Mesendoderm (in vitro differentiated cells): ENCODE results near the gene NKIRAS2.
"Not testable (repeated sequence)": the region's sequence is repeated elsewhere in the genome, so short reads cannot be mapped to it uniquely, and the experiment has no call there.

Source experiments
- DNase-seq: peaks from one replicate; pipeline ENCODE4 v3.0.0; 2013
- H2AK5ac ChIP-seq: 2 replicates; pipeline ENCODE4 v1.6.1; 2013; ENCODE audit warnings: low read length, inconsistent platforms
- H2BK120ac ChIP-seq: 2 replicates; pipeline ENCODE4 v1.6.1; 2013; ENCODE audit warnings: low read depth, mild to moderate bottlenecking, low read length, moderate library complexity, mixed read lengths
- H2BK15ac ChIP-seq: replicated peaks from 2 replicates; pipeline ENCODE4 v1.6.1; 2013; ENCODE audit warnings: low read depth, mild to moderate bottlenecking, moderate library complexity
- H2BK5ac ChIP-seq: 2 replicates; pipeline ENCODE4 v1.6.1; 2013; ENCODE audit warnings: low read length, inconsistent platforms
- H3K18ac ChIP-seq: 2 replicates; pipeline ENCODE4 v1.6.1; 2013; ENCODE audit warnings: mild to moderate bottlenecking, low read length, mixed read lengths
- H3K23ac ChIP-seq: one replicate; pipeline ENCODE4 v1.6.1; 2013; ENCODE audit warnings: low read length
- H3K27ac ChIP-seq: 2 replicates; pipeline ENCODE4 v1.5.1; 2013; ENCODE audit warnings: low read depth, mild to moderate bottlenecking, inconsistent platforms, low read length, moderate library complexity
- H3K27me3 ChIP-seq: 2 replicates; pipeline ENCODE4 v1.6.1; 2013; ENCODE audit warnings: low read length, control low read depth, mild to moderate bottlenecking, inconsistent platforms; ENCODE audit not compliant: insufficient read depth, poor library complexity
- H3K36me3 ChIP-seq: 2 replicates; pipeline ENCODE4 v1.6.1; 2013; ENCODE audit warnings: low read length, inconsistent platforms; ENCODE audit not compliant: control insufficient read depth, insufficient read depth
- H3K4ac ChIP-seq: one replicate; pipeline ENCODE4 v1.6.1; 2013; ENCODE audit warnings: low read depth, mild to moderate bottlenecking, low read length, moderate library complexity
- H3K4me1 ChIP-seq: 2 replicates; pipeline ENCODE4 v1.6.1; 2013; ENCODE audit warnings: low read depth, low read length, inconsistent platforms; ENCODE audit not compliant: control insufficient read depth
- H3K4me2 ChIP-seq: 2 replicates; pipeline ENCODE4 v1.6.1; 2013; ENCODE audit warnings: low read length
- H3K4me3 ChIP-seq: 2 replicates; pipeline ENCODE4 v1.5.1; 2013; ENCODE audit warnings: mild to moderate bottlenecking, low read length
- H3K56ac ChIP-seq: one replicate; pipeline ENCODE4 v1.6.1; 2013; ENCODE audit warnings: low read length
- H3K79me1 ChIP-seq: 2 replicates; pipeline ENCODE4 v1.6.1; 2013; ENCODE audit warnings: low read length, inconsistent platforms
- H3K79me2 ChIP-seq: 2 replicates; pipeline ENCODE4 v1.6.1; 2013; ENCODE audit warnings: mild to moderate bottlenecking, low read length; ENCODE audit not compliant: control insufficient read depth, insufficient read depth
- H3K9ac ChIP-seq: 2 replicates; pipeline ENCODE4 v1.6.1; 2013; ENCODE audit warnings: low read length, inconsistent platforms
- H4K5ac ChIP-seq: one replicate; pipeline ENCODE4 v1.6.1; 2013; ENCODE audit warnings: low read length
- H4K8ac ChIP-seq: one replicate; pipeline ENCODE4 v1.6.1; 2013; ENCODE audit warnings: low read depth, mild to moderate bottlenecking, control low read depth, low read length, moderate library complexity
- WGBS: extraction: QIAGEN DNeasy Blood & Tissue Kit; methylation state at CpG from one replicate; pipeline ENCODE4 v1.1.7; 2013; ENCODE audit warnings: low lambda C conversion rate, missing lambda C conversion rate; ENCODE audit not compliant: insufficient coverage; ENCODE audit errors: extremely low coverage; 5-methylcytosine and 5-hydroxymethylcytosine counted together

NKIRAS2 gene

DNA sequence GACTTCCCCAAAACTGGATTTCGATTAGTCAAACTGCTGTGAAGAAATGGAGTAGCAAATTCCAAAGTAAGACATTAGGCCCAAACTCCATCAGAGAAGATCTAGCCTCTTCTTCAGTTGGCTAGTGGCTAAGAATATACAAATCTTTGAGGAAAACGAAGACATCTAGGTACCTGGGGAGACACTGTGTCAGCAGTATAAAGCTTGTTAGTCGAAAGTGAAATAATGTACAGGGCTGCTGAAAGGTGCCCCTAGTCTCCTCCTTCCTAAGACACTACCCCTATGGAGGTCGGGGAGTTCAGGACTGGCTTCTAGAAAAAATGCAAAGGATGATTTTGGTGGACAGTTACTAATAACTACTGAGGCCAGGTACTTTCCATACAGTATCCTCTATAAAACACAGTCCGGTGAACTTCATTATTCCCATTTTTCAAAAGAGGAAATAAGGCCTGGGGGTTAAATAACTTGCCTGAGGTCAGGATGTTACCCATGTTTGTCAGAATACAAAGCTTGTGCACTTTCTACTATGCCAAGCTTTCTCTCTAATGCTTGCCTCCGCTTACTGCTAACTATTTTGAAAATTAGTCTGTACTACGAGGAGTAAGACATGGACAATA, 17.6 kb upstream of the NKIRAS2 start:
- Histone ChIP-seq H4K8ac (peak overlapping the region; percentile 39), H3K79me2 (peaks cover 48% of the 10 kb centered on the region), H3K27ac (no peak overlapping the region), H3K23ac (no peak overlapping the region), H3K56ac (no peak overlapping the region), H4K5ac (no peak overlapping the region), H2AK5ac (no peak overlapping the region), H3K79me1 (peaks cover 23% of the 10 kb centered on the region), H3K9ac (no peak overlapping the region), H3K4me2 (no peak overlapping the region), H3K4ac (no peak overlapping the region), H2BK5ac (no peak overlapping the region), H3K36me3 (peaks cover 5% of the 10 kb centered on the region), H3K4me3 (no peak overlapping the region), H2BK120ac (no peak overlapping the region), H3K18ac (no peak overlapping the region), H3K4me1 (no peaks in the 10 kb centered on the region), H3K27me3 (no peaks in the 10 kb centered on the region), H2BK15ac (no peak overlapping the region)
- no peak for DNase-seq
- WGBS: no CpG with 5 or more reads among the region's 7 CpGs

DNA sequence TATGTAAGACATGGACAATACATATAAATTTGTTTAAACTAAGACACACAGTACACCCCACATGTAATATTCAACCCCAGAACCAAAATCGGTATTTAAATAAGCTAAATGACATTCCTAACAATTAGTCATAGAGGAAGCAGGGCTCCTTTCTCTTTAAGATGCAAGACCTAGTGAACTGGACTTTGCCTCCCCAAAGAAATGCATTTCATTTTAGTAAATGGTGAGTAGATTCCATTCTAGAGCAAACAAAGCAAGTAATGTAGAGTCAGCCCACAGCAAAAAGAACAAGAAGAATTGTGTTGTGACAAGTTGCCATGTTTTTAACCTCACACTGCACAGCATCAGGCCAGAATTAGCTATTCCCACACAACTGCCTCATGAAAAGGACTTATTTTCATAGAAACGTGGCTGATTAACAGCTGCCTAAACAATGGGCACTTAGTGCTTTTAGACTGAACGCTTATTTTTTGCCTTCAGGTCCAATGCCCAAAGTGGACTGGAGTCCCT, 17.0 kb upstream of the NKIRAS2 start:
- no peak overlapping the region for H3K18ac ChIP-seq
- no peak overlapping the region for H2AK5ac ChIP-seq
- no peak overlapping the region for H3K27ac ChIP-seq
- no peak overlapping the region for H4K5ac ChIP-seq
- H3K4me2 ChIP-seq: no peak overlapping the region
- no peak overlapping the region for H2BK5ac ChIP-seq
- no peak overlapping the region for H3K4ac ChIP-seq
- H3K27me3 ChIP-seq: no peaks in the 10 kb centered on the region
- WGBS: no CpG with 5 or more reads among the region's 3 CpGs
- no peak overlapping the region for H3K9ac ChIP-seq
- H3K36me3 ChIP-seq: peaks cover 3% of the 10 kb centered on the region
- no peak overlapping the region for H3K23ac ChIP-seq
- no peak for DNase-seq
- H2BK120ac ChIP-seq: no peak overlapping the region
- no peak overlapping the region for H2BK15ac ChIP-seq
- H3K4me1 ChIP-seq: no peaks in the 10 kb centered on the region
- H3K56ac ChIP-seq: no peak overlapping the region
- no peak overlapping the region for H4K8ac ChIP-seq
- peaks cover 23% of the 10 kb centered on the region for H3K79me1 ChIP-seq
- peaks cover 51% of the 10 kb centered on the region for H3K79me2 ChIP-seq
- H3K4me3 ChIP-seq: no peak overlapping the region

DNA sequence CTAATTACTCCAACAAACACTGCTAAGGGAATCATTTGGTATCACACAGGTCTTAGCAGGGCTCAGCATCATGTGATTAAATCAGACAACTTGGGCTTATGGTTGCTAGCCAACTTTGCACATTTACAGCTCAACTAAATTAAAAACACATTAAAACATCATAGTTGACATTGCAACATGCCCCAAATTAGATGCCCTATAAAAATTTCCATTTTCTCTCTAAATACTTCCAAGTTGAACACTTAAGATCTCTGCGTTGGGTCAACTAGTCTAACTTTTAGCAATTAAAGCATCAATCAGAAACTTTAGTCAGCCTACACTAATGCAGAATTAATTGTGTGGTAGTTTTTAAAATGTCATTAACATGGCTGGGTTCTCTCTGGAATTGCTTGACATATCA, 14.7 kb upstream of the NKIRAS2 start:
- Histone ChIP-seq H3K27ac (no peak overlapping the region), H3K79me1 (peaks cover 25% of the 10 kb centered on the region), H3K18ac (no peak overlapping the region), H3K4me1 (no peaks in the 10 kb centered on the region), H3K27me3 (no peaks in the 10 kb centered on the region), H3K9ac (no peak overlapping the region), H2BK5ac (no peak overlapping the region), H3K56ac (no peak overlapping the region), H3K4ac (no peak overlapping the region), H2BK15ac (no peak overlapping the region), H3K4me3 (no peak overlapping the region), H2BK120ac (no peak overlapping the region), H4K5ac (no peak overlapping the region), H2AK5ac (no peak overlapping the region), H3K79me2 (peaks cover 67% of the 10 kb centered on the region), H3K36me3 (no peaks in the 10 kb centered on the region), H4K8ac (no peak overlapping the region), H3K23ac (no peak overlapping the region), H3K4me2 (no peak overlapping the region)
- DNase-seq: no peak
- WGBS: no CpG with 5 or more reads among the region's 1 CpG

DNA sequence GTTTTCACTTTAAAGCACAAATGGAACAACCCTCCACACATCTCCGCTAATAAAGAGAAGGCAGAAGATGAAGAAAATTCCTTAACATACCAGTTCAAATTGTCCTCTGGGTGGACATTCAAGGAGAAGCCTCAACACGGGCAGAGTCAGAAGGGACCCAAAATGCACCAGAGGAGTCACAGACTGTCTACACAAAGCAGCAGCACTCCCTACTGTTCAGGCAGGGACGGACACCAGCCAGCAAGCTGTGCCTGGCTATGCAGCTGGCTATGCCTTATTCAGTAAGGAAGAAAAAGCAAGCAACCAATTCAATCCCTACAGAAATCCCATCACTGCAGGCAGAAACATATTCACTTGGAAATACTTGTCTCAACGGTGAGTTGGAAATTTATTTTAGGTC, 10.7 kb upstream of the NKIRAS2 start:
- peak; percentile 41 for DNase-seq
- H2BK120ac ChIP-seq: no peak overlapping the region
- H3K56ac ChIP-seq: no peak overlapping the region
- no peak overlapping the region for H3K4me3 ChIP-seq
- peaks cover 7% of the 10 kb centered on the region for H3K4me1 ChIP-seq
- H4K5ac ChIP-seq: no peak overlapping the region
- no peak overlapping the region for H2AK5ac ChIP-seq
- H3K27ac ChIP-seq: no peak overlapping the region
- H3K27me3 ChIP-seq: no peaks in the 10 kb centered on the region
- no peak overlapping the region for H3K18ac ChIP-seq
- no peak overlapping the region for H3K23ac ChIP-seq
- H3K79me1 ChIP-seq: peaks cover 13% of the 10 kb centered on the region
- no peak overlapping the region for H2BK15ac ChIP-seq
- H3K36me3 ChIP-seq: no peaks in the 10 kb centered on the region
- no peak overlapping the region for H4K8ac ChIP-seq
- H3K79me2 ChIP-seq: peaks cover 80% of the 10 kb centered on the region
- H3K9ac ChIP-seq: no peak overlapping the region
- no peak overlapping the region for H2BK5ac ChIP-seq
- no peak overlapping the region for H3K4ac ChIP-seq
- no peak overlapping the region for H3K4me2 ChIP-seq
- WGBS: no CpG with 5 or more reads among the region's 4 CpGs

DNA sequence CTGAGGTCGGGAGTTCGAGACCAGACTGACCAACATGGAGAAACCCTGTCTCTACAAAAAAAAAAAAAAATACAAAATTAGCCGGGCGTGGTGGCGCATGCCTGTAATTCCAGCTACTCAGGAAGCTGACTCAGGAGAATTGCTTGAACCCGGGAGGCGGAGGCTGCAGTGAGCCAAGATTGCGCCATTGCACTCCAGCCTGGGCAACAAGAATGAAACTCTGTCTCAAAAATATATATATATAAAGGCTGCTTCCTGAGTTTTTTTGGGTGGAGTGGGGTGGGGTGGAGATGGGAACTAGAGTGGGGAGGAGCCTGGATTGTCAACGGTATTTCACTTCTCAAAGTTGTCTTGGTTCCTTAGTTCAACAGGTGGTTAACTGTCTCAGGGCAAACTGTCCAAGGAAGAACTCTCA, 9.6 kb upstream of the NKIRAS2 start:
- H3K4me3 ChIP-seq, H3K9ac ChIP-seq, DNase-seq, H2BK120ac ChIP-seq, H3K23ac ChIP-seq, H3K18ac ChIP-seq, H2AK5ac ChIP-seq, H3K79me1 ChIP-seq, H3K56ac ChIP-seq, H3K4me2 ChIP-seq, H3K4ac ChIP-seq, H3K27ac ChIP-seq, H3K27me3 ChIP-seq, H4K5ac ChIP-seq, H3K36me3 ChIP-seq, H2BK15ac ChIP-seq, H3K4me1 ChIP-seq, H2BK5ac ChIP-seq, H4K8ac ChIP-seq: not testable (repeated sequence)
- no CpG with 5 or more reads among the region's 9 CpGs for WGBS
- peaks cover 78% of the 10 kb centered on the region for H3K79me2 ChIP-seq
